HG03280 (cell line): ENCODE results near the gene MFF.
"Not testable (repeated sequence)": the region's sequence is repeated elsewhere in the genome, so short reads cannot be mapped to it uniquely, and the experiment has no call there.

Experiments used
- ATAC-seq: cut with Tn5 transposase; IDR thresholded peaks from one replicate; pipeline ENCODE4 v1.9.1; 2021; ENCODE audit warnings: mild to moderate bottlenecking, moderate library complexity; ENCODE audit not compliant: unreplicated experiment

MFF gene

DNA sequence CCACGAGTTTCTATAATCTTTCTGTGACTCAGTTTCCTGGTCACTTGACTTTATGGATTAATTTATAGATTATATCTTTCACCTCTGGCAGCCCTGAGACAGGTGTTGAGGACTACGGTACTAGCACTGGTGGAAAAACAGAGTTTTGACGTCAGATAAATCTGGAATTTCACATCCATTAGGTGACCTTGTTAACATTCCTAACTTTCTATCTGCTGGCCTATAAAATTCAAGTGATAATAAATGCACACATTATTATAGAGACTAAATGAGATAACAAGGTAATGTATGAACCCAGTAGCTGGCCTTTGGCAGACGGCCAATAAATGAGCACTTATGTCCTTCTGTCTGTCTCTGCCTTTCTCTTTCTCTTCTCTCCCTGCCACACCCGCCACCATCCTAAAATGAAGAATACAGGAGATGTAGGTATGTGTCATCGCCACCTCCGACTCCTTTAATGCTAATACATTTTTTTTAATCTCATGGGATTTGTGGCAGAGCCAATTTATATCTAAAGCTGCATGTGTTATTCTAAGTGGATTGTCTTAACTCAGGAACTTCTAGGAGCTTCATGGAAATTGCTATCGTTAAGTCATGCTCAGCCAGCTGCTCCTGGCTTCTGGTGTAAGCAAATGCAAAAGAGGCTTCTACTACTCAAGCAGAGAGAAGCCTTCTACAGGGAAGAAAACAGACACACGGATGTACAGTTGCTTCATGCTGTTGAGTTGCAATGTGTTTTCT lies 51.8 kb downstream of the MFF start:
- no peak for ATAC-seq

DNA sequence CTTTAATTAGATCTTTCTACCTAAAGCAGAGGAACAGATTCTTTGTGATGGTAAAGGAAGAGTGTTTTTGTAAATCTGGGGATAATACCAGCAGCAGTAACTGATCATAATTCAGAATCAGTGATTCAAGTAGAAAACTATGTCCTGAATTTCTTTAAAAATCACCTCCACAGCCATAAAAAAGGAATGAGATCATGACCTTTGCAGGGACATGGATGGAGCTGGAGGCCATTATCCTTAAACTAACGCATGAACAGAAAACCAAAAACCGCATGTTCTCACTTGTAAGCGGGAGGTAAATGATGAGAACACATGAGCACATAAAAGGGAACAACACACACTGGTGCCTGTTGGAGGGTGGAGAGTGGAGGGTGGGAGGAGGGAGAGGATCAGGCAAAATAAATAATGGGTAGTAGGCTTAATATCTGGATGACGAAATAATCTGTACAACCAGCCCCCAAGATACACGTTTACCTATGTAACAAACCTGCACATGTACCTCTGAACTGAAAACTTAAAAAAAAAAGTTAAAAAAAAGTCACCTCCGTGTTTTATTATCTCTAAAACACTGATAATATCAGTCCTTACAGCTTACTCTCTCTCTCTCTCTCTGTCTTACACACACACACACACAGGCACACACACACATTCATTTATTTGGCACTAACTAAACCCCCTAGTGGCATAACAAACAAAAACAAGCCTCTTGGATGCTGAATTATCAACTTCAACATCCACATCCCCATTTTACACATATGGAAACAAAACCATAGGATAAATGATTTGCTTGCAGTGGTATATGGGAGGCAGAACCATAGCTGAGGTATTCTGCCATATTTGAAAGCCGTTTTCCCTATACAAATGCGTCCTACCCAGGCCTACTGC lies 52.7 kb downstream of the MFF start:
- no peak for ATAC-seq

DNA sequence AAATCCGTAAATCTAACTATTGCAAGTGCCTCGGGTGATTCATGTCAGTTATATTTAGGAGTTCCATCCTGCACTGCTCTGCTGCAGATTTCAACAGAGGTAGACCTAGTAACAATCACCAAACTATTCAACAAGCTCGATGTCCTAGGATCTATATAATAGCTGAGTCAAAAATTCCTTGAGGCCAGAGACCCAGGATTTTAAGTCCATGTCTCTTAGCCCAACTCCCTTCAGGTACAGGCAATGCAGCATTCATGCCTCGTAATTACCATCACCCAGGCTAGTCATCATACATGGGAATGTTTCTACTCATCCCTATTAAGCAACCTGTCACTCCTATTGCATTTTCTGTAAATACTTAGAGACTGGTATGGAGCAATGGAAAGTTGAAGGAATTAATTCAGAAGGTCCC lies 53.3 kb downstream of the MFF start:
- ATAC-seq = no peak

DNA sequence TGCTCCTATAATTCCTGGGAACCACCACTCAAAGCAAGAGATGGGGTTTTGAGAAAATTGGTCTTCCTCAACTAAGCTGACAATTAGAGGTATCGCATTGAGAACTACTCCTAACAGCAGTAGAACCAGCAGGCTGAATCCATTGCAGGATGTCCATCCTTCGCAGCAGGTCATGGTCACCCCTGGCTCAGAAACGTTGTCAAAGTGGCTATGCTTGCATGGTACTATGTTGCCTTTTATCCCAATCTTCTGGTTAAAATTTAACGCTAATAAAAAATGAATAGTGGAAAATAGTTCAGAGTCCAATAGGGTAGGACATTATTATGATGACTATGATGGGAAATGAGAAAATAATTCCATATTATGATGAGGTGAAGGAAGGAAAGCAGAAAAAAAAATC lies 54.0 kb downstream of the MFF start, which contains the start of gene TM4SF20:
TSS of gene TM4SF20 (minus strand) at position 212 of the 400 bp plus-strand sequence. CDS start at position 174, 38 bp downstream.
- no peak for ATAC-seq

DNA sequence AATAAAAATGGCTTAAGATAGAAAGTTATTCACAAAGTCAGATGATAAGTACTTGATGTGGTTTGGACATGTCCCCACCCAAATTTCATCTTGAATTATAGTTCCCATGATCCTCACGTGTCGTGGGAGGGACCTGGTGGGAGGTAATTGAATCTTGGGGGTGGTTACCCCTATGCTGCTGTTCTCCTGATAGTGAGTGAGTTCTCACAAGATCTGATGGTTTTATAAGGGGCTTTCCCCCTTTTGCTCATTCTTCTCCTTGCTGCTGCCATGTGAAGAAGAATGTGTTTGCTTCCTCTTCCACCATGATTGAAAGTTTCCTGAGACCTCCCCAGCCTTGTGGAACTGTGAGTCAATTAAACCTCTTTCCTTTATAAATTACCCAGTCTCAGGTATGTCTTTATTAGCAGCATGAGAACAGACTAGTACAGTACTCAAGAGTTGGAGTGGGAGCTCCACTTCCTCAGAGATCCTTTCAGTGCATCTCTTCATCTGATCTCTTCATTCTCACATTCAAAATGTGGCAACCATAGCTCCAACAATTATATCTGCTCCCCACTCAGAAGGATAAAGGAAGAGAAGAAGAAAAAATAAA lies 57.3 kb downstream of the MFF start:
- ATAC-seq = not testable (repeated sequence)

DNA sequence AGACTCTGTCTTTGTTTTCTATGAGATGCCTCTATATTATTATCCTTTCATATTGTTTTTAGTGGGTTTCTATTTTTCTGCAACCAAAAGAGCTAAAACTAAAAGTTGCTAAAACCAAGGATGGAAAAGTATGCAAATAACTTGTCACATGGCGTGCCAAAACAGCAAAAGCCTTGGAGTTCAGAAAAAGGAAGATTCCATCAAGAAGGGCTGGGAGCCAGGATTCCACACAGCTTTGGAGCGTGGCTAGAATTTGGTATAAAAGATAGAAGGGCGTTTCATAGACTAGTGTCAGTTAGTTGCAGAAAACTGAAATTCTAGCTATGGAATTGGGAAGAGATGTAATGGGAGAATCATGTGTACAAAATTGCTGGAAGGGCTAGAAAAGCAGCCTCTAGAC lies 58.6 kb downstream of the MFF start:
- no peak for ATAC-seq

DNA sequence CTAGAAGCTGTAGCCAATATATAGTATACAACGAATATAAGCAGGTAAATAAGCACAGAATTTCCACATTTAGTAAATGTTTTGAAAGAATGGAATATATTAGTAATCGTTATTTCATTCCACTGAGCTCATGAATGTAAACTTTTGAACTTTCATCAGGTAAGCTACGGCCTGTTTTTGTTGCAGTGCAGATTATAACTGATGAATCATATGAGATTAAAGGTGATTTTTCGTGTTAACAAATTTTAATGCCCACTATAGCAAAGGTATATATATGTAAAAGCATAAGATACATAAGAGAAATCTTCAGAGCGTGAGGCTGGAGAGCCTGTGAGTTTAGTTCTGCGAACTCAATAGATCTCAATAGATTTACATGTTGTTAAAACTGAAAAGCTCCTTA lies 61.6 kb downstream of the MFF start:
- ATAC-seq = no peak

DNA sequence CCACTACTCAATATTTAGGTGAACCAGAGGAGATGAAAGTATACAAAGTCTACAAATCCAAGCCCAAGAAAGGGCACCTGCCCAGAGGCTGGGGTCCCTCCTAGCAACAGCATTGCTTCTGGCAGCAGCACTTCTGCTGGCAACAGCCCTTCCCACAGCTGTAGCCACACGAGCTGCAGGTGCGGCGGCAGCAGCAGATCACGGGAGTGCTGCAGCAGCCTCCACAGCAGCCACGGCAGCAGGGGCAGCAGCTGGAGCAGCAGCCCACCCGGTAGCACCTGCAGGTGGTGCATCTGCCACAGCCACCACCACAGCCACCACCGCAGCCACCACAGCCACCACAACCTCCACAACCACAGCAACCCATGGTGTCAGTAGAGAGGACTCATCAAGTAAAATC lies 62.5 kb downstream of the MFF start, which contains the start of gene SCYGR1:
TSS of gene SCYGR1 (minus strand) at position 367 of the 400 bp plus-strand sequence. CDS start at position 367, 0 bp downstream.
- ATAC-seq = not testable (repeated sequence)

DNA sequence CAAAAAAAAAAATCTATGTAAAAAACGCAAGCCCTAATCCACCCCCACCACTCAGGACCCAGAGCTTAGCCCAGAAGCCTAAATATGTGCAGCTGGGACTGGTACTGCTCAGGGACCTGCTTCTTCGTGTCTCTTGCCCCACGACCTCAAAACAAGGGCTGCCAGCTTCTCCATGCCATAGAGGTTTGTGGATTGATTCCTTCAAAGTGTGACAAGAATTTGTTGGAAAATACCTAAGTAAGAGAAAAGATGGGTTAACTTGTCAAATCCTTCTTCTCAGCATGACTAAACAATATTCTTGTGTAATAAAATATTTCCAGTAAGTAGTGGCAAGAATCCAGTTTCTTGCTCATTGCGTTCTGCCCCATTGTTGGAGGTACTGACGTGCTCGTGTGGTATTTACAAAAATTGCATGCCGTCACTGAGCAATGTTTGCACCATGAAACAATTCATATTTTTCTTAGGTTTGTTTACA lies 63.5 kb downstream of the MFF start:
- ATAC-seq = no peak

DNA sequence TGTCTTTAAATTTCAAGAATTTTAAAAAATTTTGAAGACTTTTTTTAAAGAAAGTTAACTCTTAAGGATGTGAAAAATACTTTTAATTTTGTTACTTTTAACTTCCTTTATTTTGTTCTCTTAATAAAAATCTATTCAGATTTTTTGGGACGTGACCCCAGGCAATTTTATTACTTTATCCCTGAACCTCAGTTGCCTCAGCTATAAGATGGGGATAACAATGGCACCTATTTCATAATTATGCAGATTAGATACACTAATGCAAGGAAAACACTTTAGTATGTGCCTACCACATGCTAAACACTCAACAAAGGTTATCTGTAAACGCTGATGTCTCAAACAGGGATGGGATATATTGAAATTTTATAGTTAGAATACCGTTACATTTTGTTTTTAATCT lies 64.2 kb downstream of the MFF start:
- ATAC-seq = no peak

DNA sequence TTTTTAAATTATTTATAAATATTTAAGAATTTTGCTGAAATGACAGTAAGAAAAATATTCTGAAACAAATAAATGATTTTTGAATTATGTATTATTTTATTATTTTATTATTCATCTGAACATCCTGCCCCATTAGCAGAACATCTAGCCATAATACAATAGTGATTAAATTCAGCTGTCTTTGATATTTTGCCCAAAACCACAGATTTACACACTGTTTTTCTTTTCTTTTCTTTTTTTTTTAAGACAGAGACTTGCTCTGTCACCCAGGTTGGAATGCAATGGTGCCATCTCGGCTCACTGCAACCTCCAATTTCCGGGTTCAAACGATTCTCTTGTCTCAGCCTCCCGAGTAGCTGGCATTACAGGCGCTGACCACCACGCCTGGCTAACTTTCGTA lies 64.6 kb downstream of the MFF start:
- ATAC-seq = no peak

DNA sequence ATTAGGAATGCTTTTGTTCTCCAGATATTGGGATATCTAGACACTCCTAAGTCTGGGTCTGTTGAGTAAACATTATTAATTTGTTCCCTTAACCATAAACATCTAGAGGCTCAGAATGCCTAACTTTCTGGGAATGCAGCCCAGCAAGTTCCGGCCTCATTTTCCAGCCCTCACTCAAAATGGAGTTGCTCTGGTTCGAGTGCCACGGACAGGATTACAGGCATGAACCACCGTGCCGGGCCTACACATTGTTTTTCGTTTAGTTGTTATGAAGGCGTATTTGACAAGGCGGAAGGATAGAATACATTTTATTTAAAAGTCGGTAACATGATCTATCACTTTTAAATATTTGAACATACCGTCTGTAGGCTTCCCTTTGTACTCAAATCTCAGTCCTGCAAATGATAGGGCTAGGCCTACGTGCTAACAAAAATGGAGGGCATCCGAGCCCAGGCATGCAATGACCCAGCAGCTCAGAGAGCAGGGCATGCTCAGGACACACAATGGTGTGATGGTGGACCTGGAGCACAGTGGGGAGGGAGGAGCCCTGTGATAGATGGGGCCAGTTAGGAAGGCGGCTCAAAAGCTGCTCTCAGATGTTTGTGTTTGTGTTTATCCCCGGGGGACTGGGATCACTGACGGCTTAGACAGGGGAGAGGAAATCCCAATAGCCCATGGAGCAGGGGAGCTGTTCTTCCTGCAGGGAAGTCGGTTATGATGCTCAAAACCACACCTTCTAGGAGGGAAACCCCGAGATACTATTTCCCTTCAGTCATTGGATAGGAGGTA lies 65.6 kb downstream of the MFF start:
- no peak for ATAC-seq

DNA sequence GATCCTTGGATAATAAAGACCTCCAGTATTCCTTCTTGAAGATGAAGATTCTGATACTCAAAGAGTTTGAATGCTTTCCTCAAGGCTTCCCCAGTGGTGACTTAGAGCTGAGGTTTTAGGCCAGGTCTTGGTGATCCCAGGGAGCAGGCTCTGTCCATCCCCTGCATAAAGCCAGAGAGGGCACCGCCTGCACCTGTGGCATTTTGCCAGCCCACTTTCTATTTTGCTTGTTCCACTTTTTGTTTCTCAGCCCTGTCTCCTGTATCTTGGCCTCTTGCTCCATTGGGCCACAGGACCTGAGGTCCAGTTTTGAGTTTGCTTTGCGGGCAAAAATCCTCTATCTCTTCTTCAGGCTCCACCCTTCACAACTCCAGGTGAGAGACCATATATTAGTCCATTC lies 69.3 kb downstream of the MFF start:
- ATAC-seq = no peak

DNA sequence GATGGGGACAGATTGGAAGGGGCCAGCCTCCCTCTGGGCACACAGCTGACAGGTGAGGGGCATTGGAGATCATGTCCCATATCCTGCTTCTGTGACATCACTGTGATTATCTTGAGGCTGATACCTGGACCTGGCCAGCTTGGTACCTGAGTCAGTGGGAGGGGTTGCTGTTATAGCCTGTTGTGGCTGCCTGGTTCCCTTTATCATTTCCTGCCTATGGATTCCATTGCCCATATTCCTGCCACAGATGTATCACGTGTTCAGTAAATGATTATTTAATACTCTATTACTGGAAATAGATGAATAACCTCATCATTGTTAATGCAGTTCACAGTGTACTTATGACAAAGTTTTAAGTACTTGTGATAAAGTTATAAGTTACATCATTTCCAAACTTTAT lies 70.5 kb downstream of the MFF start:
- ATAC-seq = no peak

DNA sequence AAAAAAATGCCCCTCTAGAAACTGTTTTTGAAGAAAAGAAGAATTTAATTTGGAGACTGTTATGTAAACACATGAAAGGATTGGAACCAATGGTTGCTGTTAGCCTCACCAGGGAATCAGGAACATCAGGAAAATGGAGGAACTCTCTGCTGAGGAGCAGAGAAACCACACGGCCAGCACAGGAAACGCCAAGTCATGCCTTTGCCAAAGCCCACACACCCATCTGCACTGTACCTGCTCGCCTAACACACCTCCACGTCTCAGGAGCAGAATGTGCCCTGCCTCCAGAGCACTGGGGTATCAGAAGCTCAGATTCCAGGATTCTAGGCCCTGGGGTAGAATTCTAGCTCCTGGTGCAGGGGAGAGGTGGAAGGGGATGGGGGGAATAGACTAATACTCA lies 72.5 kb downstream of the MFF start:
- ATAC-seq = no peak

DNA sequence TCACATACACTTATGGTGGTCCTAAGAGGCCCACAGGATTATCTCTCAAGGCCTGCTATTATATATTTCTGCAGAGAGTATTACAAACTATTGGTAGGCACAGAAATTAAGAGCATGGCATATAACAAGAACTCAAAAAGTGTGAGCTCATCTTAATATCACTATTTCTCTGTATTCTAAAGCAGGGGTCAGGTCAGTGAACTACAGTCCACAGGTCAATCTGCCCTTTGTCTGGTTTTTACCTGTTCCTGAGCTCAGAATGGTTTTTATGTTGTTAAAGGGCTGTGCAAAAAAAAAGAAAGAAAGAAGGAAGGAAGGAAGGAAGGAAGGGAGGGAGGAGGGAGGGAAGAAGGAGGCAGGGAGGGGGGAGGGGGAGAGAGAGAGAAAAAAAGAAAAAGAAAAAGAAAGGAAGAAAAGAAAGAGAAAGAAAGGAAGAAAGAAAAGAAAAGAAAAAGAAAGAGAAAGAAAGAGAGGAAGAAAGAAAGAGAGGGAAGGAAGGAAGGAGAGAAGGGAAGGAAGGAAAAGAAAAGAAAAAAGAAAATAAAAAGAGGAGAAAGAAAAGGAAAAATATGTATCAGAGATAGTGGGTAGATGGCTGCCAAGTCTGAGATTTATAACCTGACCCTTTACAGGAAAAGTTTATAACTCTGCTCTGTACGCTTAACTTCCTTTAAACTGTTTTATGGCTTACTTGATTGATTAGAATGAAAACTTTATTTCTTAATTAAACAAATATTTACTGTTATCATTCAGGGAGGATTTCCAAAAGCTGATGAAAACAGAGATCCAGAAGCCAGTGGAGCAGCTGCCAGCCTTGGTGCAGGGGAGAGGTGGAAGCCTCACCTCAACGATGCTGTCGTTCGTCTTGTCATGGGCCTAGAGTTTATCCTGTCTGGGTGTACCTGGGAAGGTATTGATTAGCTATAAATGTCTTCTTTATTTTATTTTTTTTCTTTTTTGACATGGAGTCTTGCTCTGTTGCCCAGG lies 73.9 kb downstream of the MFF start:
- ATAC-seq = no peak

DNA sequence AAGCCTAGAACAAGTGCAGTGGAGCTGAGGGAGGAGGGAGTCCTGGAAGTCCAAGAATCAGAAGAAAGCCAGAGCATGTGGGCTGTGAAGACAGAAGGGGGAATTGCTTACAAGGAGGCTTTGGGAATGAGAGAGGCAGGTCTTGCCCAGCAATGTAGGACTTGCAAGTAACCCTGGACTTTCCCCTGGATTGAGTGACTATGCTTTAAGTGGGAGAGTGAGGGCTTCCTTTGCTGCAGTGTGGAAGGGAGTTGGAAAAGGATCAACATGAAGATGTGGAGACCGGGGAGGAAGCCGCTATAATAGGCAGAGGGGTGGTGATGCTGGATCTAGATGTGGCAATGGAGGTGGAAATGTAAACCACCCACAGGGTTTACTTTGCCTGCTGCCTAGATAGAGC lies 76.5 kb downstream of the MFF start:
- ATAC-seq = no peak

DNA sequence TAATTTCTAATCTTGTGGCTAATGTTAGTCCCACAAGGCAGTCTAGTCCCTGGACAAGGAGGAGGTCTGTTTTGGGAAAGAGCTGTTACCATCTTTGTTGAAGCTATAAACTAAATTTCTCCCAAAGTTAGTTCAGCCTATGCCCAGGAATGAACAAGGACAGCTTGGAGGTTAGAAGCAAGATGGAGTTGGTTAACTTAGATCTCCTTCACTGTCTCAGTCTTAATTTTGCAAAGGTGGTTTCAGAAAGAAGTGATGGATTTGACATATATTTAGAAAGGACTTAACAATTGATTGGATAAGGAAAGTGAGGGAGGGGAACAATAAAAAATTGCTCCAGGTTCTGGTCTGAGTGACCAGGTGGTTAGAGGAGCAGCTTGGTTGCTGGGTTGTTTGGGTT lies 77.3 kb downstream of the MFF start:
- ATAC-seq = no peak

DNA sequence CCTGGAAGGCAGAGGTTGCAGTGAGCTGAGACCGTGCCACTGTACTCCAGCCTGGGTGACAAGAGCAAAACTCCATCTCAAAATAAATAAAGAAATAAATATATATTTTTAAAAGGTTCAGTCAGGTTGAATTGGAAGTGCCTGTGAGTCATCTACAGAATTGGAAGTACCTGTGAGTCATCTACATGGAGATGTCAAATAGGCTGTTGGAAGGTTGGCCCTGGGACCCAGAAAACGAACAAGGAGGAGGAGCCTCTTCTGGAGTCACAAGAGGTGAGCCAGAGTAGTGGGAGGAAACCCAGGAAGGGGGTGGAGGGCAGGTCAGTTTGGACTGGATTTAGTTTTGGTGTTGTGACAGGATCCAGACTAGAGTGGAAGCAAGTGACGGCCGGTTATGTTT lies 77.9 kb downstream of the MFF start:
- no peak for ATAC-seq
